HG02610 (cell line): ENCODE results near the gene PITHD1.
"Not testable (repeated sequence)": the region's sequence is repeated elsewhere in the genome, so short reads cannot be mapped to it uniquely, and the experiment has no call there.

Experiments
- ATAC-seq: cut with Tn5 transposase; IDR thresholded peaks from one replicate; pipeline ENCODE4 v1.9.1; 2021; ENCODE audit warnings: mild to moderate bottlenecking, moderate library complexity; ENCODE audit not compliant: unreplicated experiment

Gene PITHD1

GRCh38 chr1:23823767-23824166 lies 45.5 kb downstream of the PITHD1 start:
- ATAC-seq, result no peak

GRCh38 chr1:23824711-23825075 lies 46.5 kb downstream of the PITHD1 start:
- ATAC-seq, result no peak

DNA sequence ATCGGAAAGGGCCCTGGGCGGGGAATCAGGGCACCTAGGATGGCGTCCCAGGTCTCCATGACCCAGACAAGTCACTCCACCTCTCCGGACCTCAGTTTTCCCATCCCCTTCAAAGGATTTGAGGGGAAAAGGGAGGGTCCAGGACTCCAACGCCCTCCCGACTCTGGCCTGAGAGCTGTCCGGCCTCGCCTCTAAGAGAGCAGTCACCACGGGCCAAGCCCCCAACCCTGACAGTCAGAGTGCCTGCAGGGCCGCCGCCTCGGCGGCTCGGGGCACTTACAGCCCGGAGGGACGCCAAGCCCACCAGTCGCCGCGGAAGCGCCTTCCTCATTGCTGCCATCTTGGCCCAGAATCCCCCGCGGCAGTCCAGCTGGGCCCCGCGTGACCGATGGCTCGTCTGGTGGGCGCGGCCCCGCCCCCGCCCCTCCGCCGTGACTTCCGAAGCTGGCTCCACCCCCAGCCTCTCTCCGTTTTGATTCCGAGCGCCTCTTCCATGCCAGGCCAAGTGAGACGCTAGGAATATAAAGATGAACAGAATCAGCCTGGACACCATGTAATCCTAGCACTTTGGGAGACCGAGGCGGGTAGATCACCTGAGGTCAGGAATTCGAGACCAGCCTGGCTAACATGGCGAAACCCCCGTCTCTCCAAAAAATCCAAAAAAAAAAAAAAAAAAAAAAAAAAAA lies 47.0 kb downstream of the PITHD1 start, which contains the start of gene HMGCL:
Gene HMGCL (minus strand): TSS at position 354 of the 686 bp plus-strand sequence. CDS start 14 bp downstream, at position 340.
- peak; percentile 82 for ATAC-seq

DNA sequence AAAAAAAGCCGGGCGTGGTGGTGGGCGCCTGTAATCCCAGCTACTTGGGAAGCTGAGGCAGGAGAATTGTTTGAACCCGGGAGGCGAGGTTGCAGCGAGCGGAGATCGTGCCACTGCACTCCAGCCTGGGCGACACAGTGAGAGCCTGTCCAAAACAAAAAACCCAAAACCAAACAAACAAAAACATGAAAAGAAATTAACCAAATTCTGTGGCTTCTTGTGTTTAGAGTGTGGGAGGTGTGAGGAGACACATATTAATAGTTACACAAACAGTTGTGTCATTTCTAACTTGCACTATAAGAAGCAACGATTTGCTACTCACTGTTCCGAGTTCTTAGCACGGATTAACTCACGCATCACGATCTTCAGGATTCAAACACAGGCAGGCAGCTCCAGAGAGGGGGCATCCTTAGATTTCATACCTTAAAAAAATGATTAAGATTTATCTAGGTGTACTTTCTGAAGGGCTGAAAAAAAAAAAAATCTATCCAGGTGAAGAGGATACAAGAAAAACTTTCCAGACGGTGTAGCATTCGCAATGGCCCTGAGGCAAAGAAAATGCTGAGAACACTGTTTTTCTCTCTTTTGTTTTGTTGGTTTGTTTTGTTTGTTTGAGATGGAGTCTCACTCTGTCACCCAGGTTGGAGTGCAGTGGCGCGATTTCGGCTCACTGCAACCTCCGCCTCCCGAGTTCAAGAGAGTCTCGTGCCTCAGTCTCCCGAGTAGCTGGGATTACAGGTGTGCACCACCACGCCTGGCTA lies 47.7 kb downstream of the PITHD1 start:
- peak; percentile 41 for ATAC-seq

- ATAC-seq, result not testable (repeated sequence)
These were observed 48.4 kb downstream of the PITHD1 start for GRCh38 chr1:23826590-23826989.

GRCh38 chr1:23827717-23828116 lies 49.5 kb downstream of the PITHD1 start:
- no peak for ATAC-seq

DNA sequence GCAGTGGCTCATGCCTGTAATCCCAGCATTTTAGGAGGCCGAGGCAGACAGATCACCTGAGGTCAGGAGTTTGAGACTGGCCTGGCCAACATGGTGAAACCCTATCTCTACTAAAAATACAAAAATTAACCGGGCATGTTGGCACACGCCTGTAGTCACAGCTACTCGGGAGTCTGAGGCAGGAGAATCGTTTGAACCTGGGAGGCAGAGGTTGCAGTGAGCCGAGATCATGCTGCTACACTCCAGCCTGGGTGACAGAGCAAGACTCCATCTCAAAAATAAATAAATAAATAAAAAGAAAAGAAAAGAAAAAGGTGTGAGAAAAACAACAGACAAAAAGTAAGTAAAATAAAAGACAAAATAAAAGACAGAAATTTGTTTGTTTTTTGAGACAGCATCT lies 55.9 kb downstream of the PITHD1 start:
- ATAC-seq, result not testable (repeated sequence)

- no peak for ATAC-seq
These were observed 57.8 kb downstream of the PITHD1 start for GRCh38 chr1:23836037-23836436.
